ENCODE results near the gene ATG16L2. TPM values are rescaled to one million over a fixed set of nuclear protein-coding genes. Genes with fewer than 3 reads are reported as not detected.

The ATG16L2 gene
- polyA plus RNA-seq, 1 experiment: 4.2 TPM

- no peak overlapping the region for H3K4me3 ChIP-seq (ENCODE audit: low read depth, low read length)
- H3K27ac ChIP-seq (ENCODE audit: low read depth, low read length): no peak overlapping the region
- no peaks in the 10 kb centered on the region for H3K27me3 ChIP-seq (ENCODE audit: control insufficient read depth, insufficient read depth, low read length)
- TF ChIP-seq CTCF (IDR thresholded peaks at IDR 0.05; ENCODE audit: low read depth, low read length): no peak
- DNase-seq (ENCODE audit: low read depth, low spot score): no peak
- POLR2A ChIA-PET: no interaction called here
- CTCF ChIA-PET: no interaction called here
- no peaks in the 10 kb centered on the region for H3K9me3 ChIP-seq (ENCODE audit: control insufficient read depth, insufficient read depth, low read length)
Observed at GRCh38 chr11:72869831-72870230, 55.6 kb downstream of the ATG16L2 start.

DNA sequence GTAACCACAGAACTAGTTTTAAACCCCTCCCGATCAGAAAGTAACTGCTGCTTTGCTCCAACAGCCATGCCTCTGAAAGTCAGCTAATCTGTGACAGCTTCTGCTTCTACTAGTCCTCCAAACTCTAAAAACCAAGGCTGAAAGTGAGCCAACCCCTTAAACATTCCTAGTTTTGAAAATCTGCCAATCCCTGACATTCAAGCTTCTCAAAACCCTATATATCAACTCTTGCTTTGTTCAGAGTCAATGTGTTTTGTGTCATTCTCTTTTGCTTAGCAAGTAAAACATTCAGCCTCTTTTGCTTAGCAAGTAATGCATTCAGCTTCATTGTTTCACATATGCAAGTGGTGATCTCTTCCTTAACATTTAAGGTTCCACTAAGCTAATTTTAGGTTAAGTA lies 56.9 kb downstream of the ATG16L2 start:
- Histone ChIP-seq H3K4me3 (ENCODE audit: low read depth, low read length) (no peak overlapping the region), H3K27me3 (ENCODE audit: control insufficient read depth, insufficient read depth, low read length) (no peaks in the 10 kb centered on the region), H3K9me3 (ENCODE audit: control insufficient read depth, insufficient read depth, low read length) (no peaks in the 10 kb centered on the region), H3K27ac (ENCODE audit: low read depth, low read length) (no peak overlapping the region)
- no peak for DNase-seq (ENCODE audit: low read depth, low spot score)
- no peak for TF ChIP-seq CTCF (IDR thresholded peaks at IDR 0.05; ENCODE audit: low read depth, low read length)
- ChIA-PET POLR2A (no interaction called here), CTCF (interaction anchor here (0.9 kb wide), 1 partner anchor 53 kb away, joined by 3 read pairs; no protein-coding TSS in a partner anchor)

GRCh38 chr11:72872012-72872411 lies 57.8 kb downstream of the ATG16L2 start:
- H3K27me3 ChIP-seq (ENCODE audit: control insufficient read depth, insufficient read depth, low read length): no peaks in the 10 kb centered on the region
- POLR2A ChIA-PET: interaction anchor here (0.6 kb wide), 1 partner anchor 249 kb away, joined by 4 read pairs; no protein-coding TSS in a partner anchor

DNA sequence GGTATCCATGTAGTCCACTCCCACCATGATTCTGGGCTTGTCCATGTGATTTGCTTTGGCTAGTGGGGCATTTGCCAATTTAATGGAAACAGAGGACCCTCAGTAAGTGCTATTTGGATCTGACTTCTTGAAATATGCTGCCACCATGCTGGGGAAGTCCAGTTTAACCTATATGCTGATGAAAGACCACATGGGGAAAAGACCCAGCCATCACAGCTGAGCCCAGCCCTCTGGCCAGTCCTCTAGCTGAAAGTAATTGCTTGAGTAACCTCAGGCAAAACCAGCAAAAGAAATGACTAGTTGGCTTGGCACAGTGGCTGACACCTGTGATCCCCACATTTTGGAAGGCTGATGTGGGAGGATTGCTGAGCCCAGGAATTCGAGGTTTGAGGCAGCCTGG lies 61.5 kb downstream of the ATG16L2 start:
- H3K9me3 ChIP-seq (ENCODE audit: control insufficient read depth, insufficient read depth, low read length): peaks cover 2% of the 10 kb centered on the region; the same call in 1 of the 2 replicates
- H3K27me3 ChIP-seq (ENCODE audit: control insufficient read depth, insufficient read depth, low read length): no peaks in the 10 kb centered on the region
- no peak for DNase-seq (ENCODE audit: low read depth, low spot score)
- no peak overlapping the region for H3K27ac ChIP-seq (ENCODE audit: low read depth, low read length)
- TF ChIP-seq CTCF (IDR thresholded peaks at IDR 0.05; ENCODE audit: low read depth, low read length): no peak
- POLR2A ChIA-PET: no interaction called here
- CTCF ChIA-PET: no interaction called here
- H3K4me3 ChIP-seq (ENCODE audit: low read depth, low read length): no peak overlapping the region

More at GRCh38 chr11:72872012-72872411, 57.8 kb downstream of the ATG16L2 start:
- TF ChIP-seq CTCF (IDR thresholded peaks at IDR 0.05; ENCODE audit: low read depth, low read length): no peak
- no peaks in the 10 kb centered on the region for H3K9me3 ChIP-seq (ENCODE audit: control insufficient read depth, insufficient read depth, low read length)
- H3K4me3 ChIP-seq (ENCODE audit: low read depth, low read length): no peak overlapping the region
- no peak overlapping the region for H3K27ac ChIP-seq (ENCODE audit: low read depth, low read length)
- CTCF ChIA-PET: interaction anchor here (0.6 kb wide), 2 partner anchors 262 to 384 kb away, joined by 3 to 6 read pairs; no protein-coding TSS in a partner anchor
- no peak for DNase-seq (ENCODE audit: low read depth, low spot score)

DNA sequence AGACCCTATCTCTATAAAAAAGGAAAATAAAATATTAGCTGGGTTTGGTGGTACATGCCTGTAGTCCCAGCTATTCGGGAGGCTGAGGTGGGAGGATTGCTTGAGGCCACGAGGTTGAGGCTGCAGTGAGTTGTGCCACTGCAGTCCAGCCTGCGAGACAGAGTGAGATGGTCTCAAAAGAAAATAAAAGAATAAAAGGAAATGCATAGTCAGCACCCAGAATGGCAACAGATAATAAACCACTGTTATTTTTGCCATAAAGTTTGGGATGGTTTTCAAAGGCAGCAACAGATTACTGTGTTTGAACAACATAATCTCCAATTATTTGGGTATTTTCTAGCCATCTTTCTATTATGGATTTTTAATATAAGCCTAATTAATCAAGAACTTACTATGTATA lies 61.9 kb downstream of the ATG16L2 start:
- CTCF ChIA-PET: no interaction called here
- POLR2A ChIA-PET: no interaction called here
- H3K27me3 ChIP-seq (ENCODE audit: control insufficient read depth, insufficient read depth, low read length): no peaks in the 10 kb centered on the region

More for the DNA sequence above, 61.9 kb downstream of the ATG16L2 start:
- no peak for DNase-seq (ENCODE audit: low read depth, low spot score)
- Histone ChIP-seq H3K27ac (ENCODE audit: low read depth, low read length) (no peak overlapping the region), H3K9me3 (ENCODE audit: control insufficient read depth, insufficient read depth, low read length) (peaks cover 2% of the 10 kb centered on the region; the same call in 1 of the 2 replicates), H3K4me3 (ENCODE audit: low read depth, low read length) (no peak overlapping the region)
- no peak for TF ChIP-seq CTCF (IDR thresholded peaks at IDR 0.05; ENCODE audit: low read depth, low read length)

Small RNA genes lying within 50 kb of the gene (small RNA-seq; reads per million reads assigned to genes)
- gene MIR4692 (ENCODE audit: insufficient read length, low read depth) (not detected), gene RF00019 (ENCODE audit: insufficient read length, low read depth) (not detected), gene RNU6-672P (ENCODE audit: insufficient read length, low read depth) (not detected)

Other genes starting within 250 kb of the ATG16L2 start
- 0.02 and 0.11 TPM in 2 replicates for gene PDE2A, start 140.0 kb upstream of the ATG16L2 start, polyA plus RNA-seq (2011; rRNA removed)
- 52.4 and 74.8 TPM in 2 replicates for gene ARAP1, start 62.0 kb upstream of the ATG16L2 start, polyA plus RNA-seq (2011; rRNA removed)
- gene STARD10, start 20.4 kb upstream of the ATG16L2 start, polyA plus RNA-seq (2011; rRNA removed): 38.4 and 49.0 TPM in 2 replicates

All from AG04450 (cell line).